ENCODE results near the gene TAF9B. TPM values are rescaled to one million over a fixed set of nuclear protein-coding genes. Genes with fewer than 3 reads are reported as not detected.
A peak's percentile ranks its signal among the peaks of the same experiment; 100 is the strongest.
"Not testable (repeated sequence)": the region's sequence is repeated elsewhere in the genome, so short reads cannot be mapped to it uniquely, and the experiment has no call there.

Gene TAF9B, protein sequence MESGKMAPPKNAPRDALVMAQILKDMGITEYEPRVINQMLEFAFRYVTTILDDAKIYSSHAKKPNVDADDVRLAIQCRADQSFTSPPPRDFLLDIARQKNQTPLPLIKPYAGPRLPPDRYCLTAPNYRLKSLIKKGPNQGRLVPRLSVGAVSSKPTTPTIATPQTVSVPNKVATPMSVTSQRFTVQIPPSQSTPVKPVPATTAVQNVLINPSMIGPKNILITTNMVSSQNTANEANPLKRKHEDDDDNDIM
- polyA plus RNA-seq (ENCODE audit: low read depth in 6 of 6), result 10 to 100 TPM in 5 of 6 donors, 1 to 10 TPM in 1; 9.2 to 19.2 (median 12.7) TPM

- H3K36me3 Mint-ChIP-seq, result no peaks in the 10 kb centered on the region
- ATAC-seq (ENCODE audit: low read depth in 2 of 2), result peak; percentile 92 to 93
- peak; percentile 72 for DNase-seq
- H3K4me3 Mint-ChIP-seq, result peak within 1 kb of the TSS; percentile 85 to 97 (median 93)
- H3K9me3 Mint-ChIP-seq, result peaks cover 0 to 7% (median 4%) of the 10 kb centered on the region in 7 donors
- H3K4me1 Mint-ChIP-seq, result peaks cover 0 to 7% (median 4%) of the 10 kb centered on the region in 3 donors
- H3K27me3 Mint-ChIP-seq, result no peaks in the 10 kb centered on the region
- H3K27ac Mint-ChIP-seq, result peak within 1 kb of the TSS; percentile 42 to 88 (median 80)
These were observed at the start of gene TAF9B for GRCh38 chrX:78139160-78140123. TAF9B (minus strand) TSS chrX:78139650; CDS start chrX:78139611, 39 bp downstream.

DNA sequence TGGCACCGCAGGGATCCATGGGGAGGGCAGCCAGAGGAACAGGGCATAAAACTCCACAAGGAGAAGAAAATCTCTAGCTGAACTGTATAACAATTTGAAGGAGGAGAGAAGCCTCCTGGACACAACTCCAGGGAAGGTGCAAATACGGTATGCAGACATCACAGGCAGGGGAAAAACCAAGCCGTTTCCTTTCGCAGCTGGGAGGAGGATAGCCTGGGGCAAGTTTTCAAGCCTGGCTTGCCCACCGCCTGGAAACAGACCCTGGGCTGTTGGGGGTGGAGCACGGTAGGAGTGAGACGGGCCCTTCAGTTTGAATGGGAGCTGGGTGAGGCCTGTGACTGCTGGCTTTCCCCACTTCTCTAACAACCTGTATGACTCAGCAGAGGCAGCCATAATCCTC is 43.4 kb upstream of the TAF9B start:
- H3K27ac Mint-ChIP-seq, result no peak overlapping the region
- DNase-seq, result no peak
- H3K4me3 Mint-ChIP-seq, result no peak overlapping the region
- no peak for ATAC-seq (ENCODE audit: low read depth in 2 of 2)
- peaks cover 0 to 13% (median 12%) of the 10 kb centered on the region in 3 donors for H3K27me3 Mint-ChIP-seq
- H3K9me3 Mint-ChIP-seq, result peaks cover 0 to 7% (median 3%) of the 10 kb centered on the region in 7 donors
- H3K36me3 Mint-ChIP-seq, result no peaks in the 10 kb centered on the region
- H3K4me1 Mint-ChIP-seq, result no peaks in the 10 kb centered on the region

GRCh38 chrX:78181307-78181706 is 41.9 kb upstream of the TAF9B start:
- ATAC-seq (ENCODE audit: low read depth in 2 of 2) (no peak), DNase-seq (no peak)
- no peaks in the 10 kb centered on the region for H3K36me3 Mint-ChIP-seq
- H3K4me3 Mint-ChIP-seq, result no peak overlapping the region
- peaks cover 0 to 7% (median 0%) of the 10 kb centered on the region in 7 donors for H3K9me3 Mint-ChIP-seq
- H3K4me1 Mint-ChIP-seq, result no peaks in the 10 kb centered on the region
- H3K27ac Mint-ChIP-seq, result no peak overlapping the region
- H3K27me3 Mint-ChIP-seq, result peaks cover 0 to 13% (median 12%) of the 10 kb centered on the region in 3 donors

DNA sequence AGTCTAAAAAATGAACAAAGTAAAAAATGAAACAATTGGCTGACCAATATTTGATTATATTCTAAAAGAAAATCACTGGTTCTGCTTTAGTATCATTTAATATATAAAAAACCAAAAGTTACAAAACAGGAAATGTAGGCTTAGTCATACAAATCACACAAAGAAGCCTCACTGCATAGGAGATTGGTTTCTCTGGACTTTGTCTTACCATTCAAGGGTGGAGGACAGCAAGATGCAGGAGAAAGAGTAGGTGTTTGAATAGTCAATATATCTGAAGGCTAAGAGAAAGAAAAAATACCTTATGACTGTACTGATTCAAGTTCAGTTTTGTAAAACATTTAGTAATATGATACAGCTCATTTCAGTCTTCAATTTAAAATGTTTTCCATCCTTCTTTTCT is 28.6 kb upstream of the TAF9B start:
- H3K27ac Mint-ChIP-seq, result no peak overlapping the region
- no peaks in the 10 kb centered on the region for H3K27me3 Mint-ChIP-seq
- no peaks in the 10 kb centered on the region for H3K36me3 Mint-ChIP-seq
- no peaks in the 10 kb centered on the region for H3K4me1 Mint-ChIP-seq
- DNase-seq, result no peak
- peaks cover 0 to 2% (median 0%) of the 10 kb centered on the region in 7 donors for H3K9me3 Mint-ChIP-seq
- no peak for ATAC-seq (ENCODE audit: low read depth in 2 of 2)
- no peak overlapping the region for H3K4me3 Mint-ChIP-seq

GRCh38 chrX:78165425-78165824 is 26.0 kb upstream of the TAF9B start:
- no peak for DNase-seq
- no peak overlapping the region for H3K27ac Mint-ChIP-seq
- H3K27me3 Mint-ChIP-seq, result no peaks in the 10 kb centered on the region
- H3K4me3 Mint-ChIP-seq, result no peak overlapping the region
- peaks cover 5 to 7% (median 6%) of the 10 kb centered on the region in 3 donors for H3K4me1 Mint-ChIP-seq
- peaks cover 0 to 5% (median 2%) of the 10 kb centered on the region in 7 donors for H3K9me3 Mint-ChIP-seq
- ATAC-seq (ENCODE audit: low read depth in 2 of 2), result no peak
- no peaks in the 10 kb centered on the region for H3K36me3 Mint-ChIP-seq

- not testable (repeated sequence) for H3K4me3 Mint-ChIP-seq; ATAC-seq (ENCODE audit: low read depth in 2 of 2); H3K36me3 Mint-ChIP-seq; H3K27ac Mint-ChIP-seq; H3K9me3 Mint-ChIP-seq; H3K4me1 Mint-ChIP-seq; DNase-seq; H3K27me3 Mint-ChIP-seq
These were observed 23.7 kb upstream of the TAF9B start for GRCh38 chrX:78163175-78163574.

- H3K9me3 Mint-ChIP-seq; H3K4me1 Mint-ChIP-seq; H3K27me3 Mint-ChIP-seq; ATAC-seq (ENCODE audit: low read depth in 2 of 2); H3K36me3 Mint-ChIP-seq; H3K4me3 Mint-ChIP-seq; DNase-seq: not testable (repeated sequence)
- peak overlapping the region in 1 of 6 donors; percentile 74 for H3K27ac Mint-ChIP-seq
These were observed 21.3 kb upstream of the TAF9B start for GRCh38 chrX:78160711-78161110.

GRCh38 chrX:78157846-78158245 is 18.4 kb upstream of the TAF9B start:
- H3K9me3 Mint-ChIP-seq, result peaks cover 0 to 11% (median 3%) of the 10 kb centered on the region in 7 donors
- not testable (repeated sequence) for ATAC-seq (ENCODE audit: low read depth in 2 of 2); H3K4me1 Mint-ChIP-seq; DNase-seq; H3K36me3 Mint-ChIP-seq; H3K4me3 Mint-ChIP-seq
- H3K27me3 Mint-ChIP-seq, result peaks cover 0 to 15% (median 12%) of the 10 kb centered on the region in 3 donors
- peak overlapping the region in 1 of 6 donors; percentile 88 for H3K27ac Mint-ChIP-seq

GRCh38 chrX:78157373-78157772 is 17.9 kb upstream of the TAF9B start:
- peaks cover 0 to 15% (median 12%) of the 10 kb centered on the region in 3 donors for H3K27me3 Mint-ChIP-seq
- not testable (repeated sequence) for H3K36me3 Mint-ChIP-seq; DNase-seq; H3K27ac Mint-ChIP-seq; H3K4me1 Mint-ChIP-seq; ATAC-seq (ENCODE audit: low read depth in 2 of 2); H3K4me3 Mint-ChIP-seq
- peaks cover 0 to 11% (median 3%) of the 10 kb centered on the region in 7 donors for H3K9me3 Mint-ChIP-seq

DNA sequence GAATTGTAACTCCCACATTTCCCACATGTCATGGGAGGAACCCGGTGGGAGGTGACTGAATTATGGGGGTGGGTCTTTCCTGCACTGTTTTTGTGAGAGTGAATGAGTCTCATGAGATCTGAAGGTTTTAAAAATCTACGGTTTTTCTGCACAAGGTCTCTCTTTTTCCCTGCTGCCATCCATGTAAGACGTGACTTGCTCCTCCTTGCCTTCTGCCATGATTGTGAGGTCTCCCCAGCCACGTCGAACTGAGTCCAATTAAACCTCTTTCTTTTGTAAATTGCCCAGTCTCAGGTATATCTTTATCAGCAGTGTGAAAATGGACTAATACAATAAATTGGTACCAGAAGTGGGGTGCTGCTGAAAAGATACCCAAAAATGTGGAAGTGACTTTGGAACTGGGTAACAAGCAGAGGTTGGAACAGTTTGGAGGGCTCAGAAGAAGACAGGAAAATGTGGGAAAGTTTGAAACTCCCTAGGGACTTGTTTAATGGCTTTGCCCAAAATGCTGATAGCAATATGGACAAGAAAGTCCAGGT is 7.6 kb upstream of the TAF9B start:
- not testable (repeated sequence) for H3K4me1 Mint-ChIP-seq; DNase-seq; ATAC-seq (ENCODE audit: low read depth in 2 of 2); H3K27me3 Mint-ChIP-seq
- Mint-ChIP-seq H3K9me3 (peaks cover 6 to 54% (median 21%) of the 10 kb centered on the region in 7 donors), H3K27ac (peak overlapping the region in 1 of 6 donors; percentile 37), H3K4me3 (peak overlapping the region in 1 of 8 donors; percentile 51), H3K36me3 (peaks cover 9 to 14% of the 10 kb centered on the region in 2 donors)

DNA sequence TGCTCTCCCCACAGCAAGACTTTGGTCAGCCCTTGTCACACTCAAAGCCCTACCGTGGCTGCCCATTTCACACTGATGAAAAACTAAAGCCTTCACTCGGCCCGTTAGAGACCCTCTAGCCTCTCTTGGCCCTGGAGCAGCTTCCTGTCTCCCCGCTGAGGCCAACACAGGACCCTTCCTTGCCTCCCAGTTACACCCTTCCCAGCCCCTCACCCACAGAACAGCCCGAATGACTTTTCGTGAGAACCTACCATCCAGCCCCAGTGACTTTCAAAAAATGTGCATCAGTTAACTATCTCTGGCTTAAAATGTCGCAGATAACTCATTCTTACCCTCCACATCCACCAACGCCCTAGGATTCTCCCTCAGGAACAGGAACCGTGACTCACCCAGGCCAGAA is 756 bp upstream of the TAF9B start:
- peaks cover 0 to 7% (median 4%) of the 10 kb centered on the region in 7 donors for H3K9me3 Mint-ChIP-seq
- H3K36me3 Mint-ChIP-seq, result no peaks in the 10 kb centered on the region
- H3K27me3 Mint-ChIP-seq, result no peaks in the 10 kb centered on the region
- DNase-seq (no peak), ATAC-seq (ENCODE audit: low read depth in 2 of 2) (no peak)
- peak overlapping the region; percentile 84 to 95 (median 89) for H3K4me3 Mint-ChIP-seq
- H3K27ac Mint-ChIP-seq, result peak overlapping the region in 1 of 6 donors; percentile 42
- peaks cover 0 to 7% (median 4%) of the 10 kb centered on the region in 3 donors for H3K4me1 Mint-ChIP-seq

GRCh38 chrX:78133238-78133960 is 6.1 kb downstream of the TAF9B start:
- no peak for DNase-seq
- Mint-ChIP-seq H3K27me3 (no peaks in the 10 kb centered on the region), H3K4me1 (no peaks in the 10 kb centered on the region), H3K9me3 (peaks cover 0 to 2% (median 0%) of the 10 kb centered on the region in 7 donors), H3K36me3 (no peaks in the 10 kb centered on the region), H3K27ac (peak overlapping the region in 2 of 6 donors; percentile 60 to 72), H3K4me3 (no peak overlapping the region)
- ATAC-seq (ENCODE audit: low read depth in 2 of 2), result no peak

DNA sequence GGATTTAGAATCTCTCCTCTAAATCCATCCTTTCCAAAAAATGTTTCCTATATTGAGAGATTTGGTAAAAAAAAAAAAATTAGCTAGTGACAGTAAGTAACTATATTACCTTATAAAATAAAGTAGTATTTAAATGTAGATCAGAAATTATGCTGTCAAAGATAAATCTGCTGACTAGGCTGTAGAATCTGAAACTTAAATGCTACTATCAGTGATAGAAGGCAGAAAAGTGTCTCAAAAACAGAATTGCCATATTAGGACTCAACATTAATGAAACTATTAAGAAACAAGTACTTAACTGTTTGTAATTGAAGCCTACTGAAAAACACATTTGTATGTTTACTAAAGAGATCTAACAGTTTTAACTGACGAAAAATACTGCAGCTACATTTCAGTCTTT is 8.3 kb downstream of the TAF9B start:
- Mint-ChIP-seq H3K4me3 (no peak overlapping the region), H3K27ac (peak overlapping the region in 3 of 6 donors; percentile 5 to 96 (median 28)), H3K36me3 (no peaks in the 10 kb centered on the region), H3K9me3 (no peaks in the 10 kb centered on the region), H3K27me3 (no peaks in the 10 kb centered on the region), H3K4me1 (no peaks in the 10 kb centered on the region)
- DNase-seq, result no peak
- ATAC-seq (ENCODE audit: low read depth in 2 of 2), result no peak
